Endothelial cell of umbilical vein (primary cell): ENCODE data around the gene CCR1. TPM values are rescaled to one million over a fixed set of nuclear protein-coding genes. Genes with fewer than 3 reads are reported as not detected.

ENCODE experiments used
- BruUV-seq: library from RNA; stranded (reverse); fragments of 400-500 nt; replicated peaks from 2 replicates; lab custom pipeline; 2021; lab: Mats Ljungman, UMichigan
- CTCF ChIA-PET: fragments of 300-600, 350-600 bp; sonication (Branson Sonifier 250); formaldehyde crosslinking; loops from one replicate; lab custom pipeline; 2021; ENCODE audit warnings: antibody characterized with exemption, inconsistent platforms; lab: Charles Lee
- POLR2A ChIA-PET: fragments of 300-600, 350-600 bp; sonication (Branson Sonifier 250); formaldehyde crosslinking; loops from one replicate; lab custom pipeline; 2021; ENCODE audit warnings: antibody characterized with exemption, inconsistent platforms; lab: Charles Lee
- DNase-seq: peaks from one replicate; pipeline ENCODE4 v3.0.0-alpha.2; 2011; ENCODE audit warnings: low read depth, low spot score
- FAIRE-seq: peaks from 2 replicates; lab custom pipeline; 2011; peaks lifted over from hg19 to GRCh38; lab: Jason Lieb, UNC
- H2AFZ ChIP-seq: 2 replicates; pipeline ENCODE4 v1.6.0; 2012; ENCODE audit warnings: low read depth, low read length, control low read depth, inconsistent platforms
- H3K27ac ChIP-seq: 2 replicates; pipeline ENCODE4 v1.5.1; 2011; ENCODE audit warnings: low read depth, mild to moderate bottlenecking, control low read depth, low read length, moderate library complexity; ENCODE audit not compliant: insufficient read depth
- H3K27me3 ChIP-seq, 2 experiments: 2 replicates each; pipeline versions ENCODE4 v1.6.0 to v1.6.1; 2011; ENCODE audit warnings: low read length in 2 of 2, mixed read lengths in 1 of 2; ENCODE audit not compliant: control insufficient read depth in 2 of 2, insufficient read depth in 2 of 2
- H3K36me3 ChIP-seq, 2 experiments: 2 replicates in 1 of 2; 3 replicates in 1 of 2; pipeline ENCODE4 v1.5.1; 2011; ENCODE audit warnings: low read length in 2 of 2, mild to moderate bottlenecking in 1 of 2, moderate library complexity in 1 of 2; ENCODE audit not compliant: control insufficient read depth in 2 of 2, insufficient read depth in 2 of 2; ENCODE audit errors: extremely low read depth in 1 of 2
- H3K4me1 ChIP-seq: 3 replicates; pipeline ENCODE4 v1.5.1; 2011; ENCODE audit warnings: mild to moderate bottlenecking, low read length; ENCODE audit not compliant: control insufficient read depth, insufficient read depth; ENCODE audit errors: extremely low read depth
- H3K4me2 ChIP-seq: 2 replicates; pipeline ENCODE4 v1.6.1; 2011; ENCODE audit warnings: low read length, control low read depth, mixed read lengths; ENCODE audit not compliant: insufficient read depth
- H3K4me3 ChIP-seq, 3 experiments: fragments of 200-600 bp in 1 of 3; sonication (generic), shearing (Covaris generic) in 1 of 3; replicated peaks in 1 of 3; 2 replicates each; pipeline ENCODE4 v1.5.1; 2011 to 2016; ENCODE audit warnings: control low read depth in 3 of 3, low read length in 3 of 3, mild to moderate bottlenecking in 2 of 3, inconsistent platforms in 1 of 3, low read depth in 1 of 3, moderate library complexity in 1 of 3; ENCODE audit not compliant: insufficient read depth in 1 of 3
- H3K79me2 ChIP-seq: 2 replicates; pipeline ENCODE4 v1.6.0; 2012; ENCODE audit warnings: low read length, inconsistent platforms; ENCODE audit not compliant: control insufficient read depth, insufficient read depth
- H3K9ac ChIP-seq: replicated peaks from 2 replicates; pipeline ENCODE3; 2011; ENCODE audit warnings: low read length, control low read depth; ENCODE audit not compliant: insufficient read depth; ENCODE audit errors: extremely low read depth
- H3K9me1 ChIP-seq: replicated peaks from 3 replicates; pipeline ENCODE4 v1.6.0; 2011; ENCODE audit warnings: mild to moderate bottlenecking, low read length; ENCODE audit not compliant: control insufficient read depth, insufficient read depth; ENCODE audit errors: extremely low read depth
- H3K9me3 ChIP-seq: replicated peaks from 2 replicates; pipeline ENCODE4 v1.5.1; 2012; ENCODE audit warnings: low read length, inconsistent platforms; ENCODE audit not compliant: control insufficient read depth, insufficient read depth
- H4K20me1 ChIP-seq: replicated peaks from 2 replicates; pipeline ENCODE3; 2011; ENCODE audit warnings: mild to moderate bottlenecking, low read length; ENCODE audit not compliant: control insufficient read depth, insufficient read depth; ENCODE audit errors: extremely low read depth
- CTCF ChIP-seq, 2 donors: IDR thresholded peaks; 1 replicate in 1 of 2; 2 replicates in 1 of 2; pipeline ENCODE4 v1.5.1; 2011; ENCODE audit warnings: low read length in 2 of 2, mild to moderate bottlenecking in 2 of 2, moderate library complexity in 2 of 2, control low read depth in 1 of 2, inconsistent platforms in 1 of 2, low read depth in 1 of 2; ENCODE audit not compliant: insufficient read depth in 1 of 2; ENCODE audit errors: extremely low read depth in 1 of 2
- EZH2 ChIP-seq: IDR thresholded peaks from 2 replicates; pipeline ENCODE4 v1.6.1; 2012; ENCODE audit warnings: borderline replicate concordance, low read depth, mild to moderate bottlenecking, moderate library complexity, low read length, inconsistent platforms; ENCODE audit not compliant: severe bottlenecking
- FOS ChIP-seq: IDR thresholded peaks from 2 replicates; pipeline ENCODE4 v1.6.1; 2011; ENCODE audit warnings: mild to moderate bottlenecking, low read length, moderate library complexity, borderline replicate concordance; ENCODE audit not compliant: insufficient read depth
- GATA2 ChIP-seq: IDR thresholded peaks from 2 replicates; pipeline ENCODE4 v1.7.0; 2011; ENCODE audit warnings: low read depth, mild to moderate bottlenecking, moderate library complexity, mixed read lengths, low read length; ENCODE audit not compliant: insufficient read length, insufficient read depth
- JUN ChIP-seq: IDR thresholded peaks from 2 replicates; pipeline ENCODE4 v1.6.1; 2011; ENCODE audit warnings: borderline replicate concordance, low read depth; ENCODE audit not compliant: insufficient read length, insufficient read depth
- MYC ChIP-seq: IDR thresholded peaks from one replicate; pipeline ENCODE4 v1.6.1; 2011; ENCODE audit warnings: mild to moderate bottlenecking, low read depth, low read length
- POLR2A ChIP-seq: IDR thresholded peaks from 2 replicates; pipeline ENCODE4 v1.6.1; 2012; ENCODE audit warnings: low read depth, mild to moderate bottlenecking, control low read depth, low read length
- POLR2AphosphoS5 ChIP-seq: IDR thresholded peaks from 2 replicates; pipeline ENCODE4 v1.6.1; 2012; ENCODE audit warnings: low read depth, mild to moderate bottlenecking, control low read depth, low read length, moderate library complexity; ENCODE audit not compliant: insufficient read depth
- dilution Hi-C: fragments of 300-500 bp; cut with MboI; formaldehyde crosslinking; loops from one replicate; pipeline ENCODE4 v1.15.0; 2019; ENCODE audit warnings: low sequenced_read_pairs; ENCODE audit not compliant: extremely low pct_ligation_motif_present
- intact Hi-C: fragments of 100-400 bp; cut with micrococcal nuclease; formaldehyde crosslinking; loops from one replicate; pipeline ENCODE4 v1.10.0; 2022
- polyA plus RNA-seq, 4 experiments: library from polyadenylated mRNA; depleted of rRNA in 3 of 4; stranded (reverse) in 3 of 4; unstranded in 1 of 4; fragments of >200 nt; gene quantifications; 2 replicates each; pipeline versions ENCODE4 v1.2.1 to v1.2.3, GENCODE V29; 2011 to 2012; ENCODE audit warnings: missing spikeins in 1 of 4
- total RNA-seq: library from RNA; stranded (reverse); gene quantifications from 2 replicates; pipeline ENCODE4 v1.2.3, GENCODE V29; 2021
- TF ChIP-seq, protein P1 (sequence below): IDR thresholded peaks from 2 replicates; pipeline ENCODE4 v1.6.1; 2011; ENCODE audit not compliant: insufficient read depth, insufficient read length

The CCR1 gene
- total and polyA plus RNA-seq, 2 donors (not counting 3 experiments of a cell fraction or from before 2014, with no cell fraction given), result not detected

DNA sequence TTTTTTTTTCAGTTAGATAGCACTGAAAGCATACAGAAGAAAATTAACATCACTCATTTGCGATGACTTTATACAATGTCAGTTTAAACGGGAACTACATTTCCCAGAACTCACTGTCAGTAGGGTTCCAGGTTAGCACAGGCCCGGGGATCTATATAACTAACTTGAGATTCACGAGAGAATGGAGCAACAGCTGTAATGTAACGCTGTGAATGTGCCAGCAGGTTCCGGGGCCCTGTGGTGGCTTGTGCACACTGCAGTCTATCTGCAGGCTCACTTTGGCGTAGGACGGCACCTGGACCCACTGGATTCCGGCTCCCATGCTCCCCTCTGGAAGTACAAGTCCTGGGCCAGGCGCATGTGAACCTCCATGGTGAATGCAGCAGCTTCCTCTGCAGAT, 19.4 kb downstream of the CCR1 start:
- no peaks in the 10 kb centered on the region for H4K20me1 ChIP-seq
- H3K27me3 ChIP-seq, result no peaks in the 10 kb centered on the region
- CTCF ChIA-PET, result no interaction called here
- no TSS peak for BruUV-seq
- FAIRE-seq (no peak), DNase-seq (no peak)
- H3K4me1 ChIP-seq, result no peaks in the 10 kb centered on the region
- H3K9ac ChIP-seq, result no peak overlapping the region
- H3K4me3 ChIP-seq, result no peak overlapping the region
- H2AFZ ChIP-seq, result no peak overlapping the region
- no peaks in the 10 kb centered on the region for H3K79me2 ChIP-seq
- no peaks in the 10 kb centered on the region for H3K36me3 ChIP-seq
- dilution Hi-C loops, result no loop called here
- no peak for TF ChIP-seq POLR2A
- intact Hi-C loops, result no loop called here
- H3K27ac ChIP-seq, result no peak overlapping the region
- POLR2A ChIA-PET, result no interaction called here
- H3K9me1 ChIP-seq, result no peaks in the 10 kb centered on the region
- no peak overlapping the region for H3K4me2 ChIP-seq
- no peaks in the 10 kb centered on the region for H3K9me3 ChIP-seq

DNA sequence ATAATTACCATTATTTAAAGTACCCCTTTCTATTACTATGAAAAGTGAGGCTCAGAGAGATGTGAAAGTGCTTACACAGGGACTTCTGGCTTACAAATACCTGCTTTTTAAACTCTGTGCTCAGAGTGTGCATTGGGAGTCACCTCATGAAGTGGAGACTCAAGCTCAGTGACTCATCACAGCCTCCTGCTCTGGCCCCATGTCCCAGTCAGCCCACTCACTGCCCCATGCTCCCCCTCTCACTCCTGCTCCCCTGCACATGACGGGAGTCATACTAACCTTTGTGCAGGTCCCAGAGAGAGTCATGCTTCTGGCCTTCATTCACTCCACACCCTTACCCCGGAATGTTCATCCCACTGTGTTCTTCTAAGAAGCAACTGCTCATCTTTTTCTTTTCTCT, 20.2 kb downstream of the CCR1 start:
- no peak overlapping the region for H3K4me3 ChIP-seq
- no peak overlapping the region for H2AFZ ChIP-seq
- POLR2A ChIA-PET, result no interaction called here
- no peak overlapping the region for H3K4me2 ChIP-seq
- dilution Hi-C loops, result no loop called here
- TF ChIP-seq POLR2AphosphoS5 (no peak), EZH2 (no peak), FOS (no peak), POLR2A (no peak), CTCF (IDR thresholded peaks at IDR 0.05; ENCODE audit: extremely low read depth in 1 of 2, insufficient read depth in 1 of 2, low read depth in 1 of 2, low read length in 2 of 2) (no peak), JUN (no peak), MYC (no peak), GATA2 (no peak)
- TF ChIP-seq, protein P1, sequence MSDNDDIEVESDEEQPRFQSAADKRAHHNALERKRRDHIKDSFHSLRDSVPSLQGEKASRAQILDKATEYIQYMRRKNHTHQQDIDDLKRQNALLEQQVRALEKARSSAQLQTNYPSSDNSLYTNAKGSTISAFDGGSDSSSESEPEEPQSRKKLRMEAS, result no peak
- no peaks in the 10 kb centered on the region for H3K27me3 ChIP-seq
- FAIRE-seq (no peak), DNase-seq (no peak)
- H3K4me1 ChIP-seq, result no peaks in the 10 kb centered on the region
- H3K9ac ChIP-seq, result no peak overlapping the region
- intact Hi-C loops, result no loop called here
- H3K9me3 ChIP-seq, result no peaks in the 10 kb centered on the region
- BruUV-seq, result no TSS peak
- H4K20me1 ChIP-seq, result no peaks in the 10 kb centered on the region
- no peak overlapping the region for H3K27ac ChIP-seq
- H3K79me2 ChIP-seq, result no peaks in the 10 kb centered on the region
- H3K36me3 ChIP-seq, result no peaks in the 10 kb centered on the region
- CTCF ChIA-PET, result no interaction called here
- no peaks in the 10 kb centered on the region for H3K9me1 ChIP-seq
